GM21619 (cell line): ENCODE measurements around the gene CFAP77.

Experiments
- ATAC-seq: cut with Tn5 transposase; IDR thresholded peaks from one replicate; pipeline ENCODE4 v1.9.1; 2021; ENCODE audit not compliant: unreplicated experiment

CFAP77 gene

DNA sequence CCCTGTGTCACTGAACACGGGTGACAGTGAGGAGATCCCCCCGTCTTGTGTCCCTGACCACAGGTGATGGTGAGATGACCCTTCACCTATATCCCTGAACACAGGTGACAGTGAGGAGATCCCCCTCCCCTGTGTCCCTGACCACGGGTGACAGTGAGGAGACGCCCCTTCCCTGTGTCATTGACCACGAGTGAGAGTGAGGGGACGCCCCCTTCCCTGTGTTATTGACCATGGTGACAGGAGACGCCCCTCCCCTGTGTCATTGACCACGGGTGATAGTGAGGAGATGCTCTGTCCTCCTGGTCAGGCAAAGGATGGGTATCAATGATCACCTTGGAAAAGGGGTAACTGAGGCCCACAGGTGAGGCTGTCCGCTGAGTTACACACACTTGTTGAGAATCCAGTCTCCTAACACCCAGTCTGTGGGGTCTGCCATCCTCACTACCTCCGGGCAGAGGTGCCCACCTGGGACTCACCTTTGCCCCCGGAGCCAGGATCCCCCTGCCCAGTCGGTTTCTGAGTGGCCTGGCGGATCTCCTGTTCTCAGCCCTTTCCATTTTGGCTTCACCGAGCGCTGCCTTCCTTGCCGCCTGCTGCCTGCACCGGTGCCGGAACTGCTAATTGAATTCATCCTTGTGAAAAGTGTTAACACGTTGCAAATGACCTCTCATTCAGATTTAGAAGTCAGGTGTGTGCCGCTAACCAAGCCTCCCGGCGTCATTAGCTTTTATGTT is 104.2 kb downstream of the CFAP77 start:
- ATAC-seq: no peak

DNA sequence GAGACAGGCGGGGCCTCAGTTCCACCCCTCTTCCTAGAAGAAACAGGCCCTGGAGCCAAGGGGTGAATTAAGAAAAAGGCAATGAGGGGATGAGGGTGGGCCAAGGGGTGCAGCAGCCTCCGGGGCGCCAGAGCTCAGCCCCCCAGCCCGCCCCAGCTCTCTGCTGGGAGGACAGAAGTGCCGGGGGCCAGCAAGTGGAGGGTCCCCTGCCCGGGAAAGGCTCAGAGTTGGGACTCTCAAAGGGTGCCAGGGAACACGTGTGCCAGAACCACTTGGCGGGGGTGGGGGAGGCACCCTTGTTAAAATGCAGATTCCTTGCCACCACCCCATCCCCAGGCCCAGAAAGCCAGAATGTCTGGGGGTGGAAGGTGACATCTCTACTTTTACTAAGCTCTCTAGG is 104.8 kb downstream of the CFAP77 start:
- no peak for ATAC-seq

DNA sequence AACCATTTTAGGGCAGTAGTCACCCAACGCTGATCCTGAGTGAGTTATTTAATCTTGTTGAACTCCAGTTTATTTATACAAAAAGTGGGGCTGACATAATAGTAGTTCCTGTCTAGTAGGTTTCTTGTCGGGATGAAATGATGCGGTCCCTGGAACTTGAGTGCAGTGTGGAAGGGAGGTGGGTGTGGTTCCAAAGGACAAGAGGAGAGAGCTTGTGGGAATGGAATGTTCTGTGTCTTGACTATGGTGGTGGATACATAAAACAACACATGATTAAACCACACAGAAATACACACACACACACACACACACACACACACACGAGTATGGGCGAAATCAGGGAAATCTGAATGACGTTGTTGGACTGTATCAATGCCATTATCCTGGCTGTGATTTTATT is 106.3 kb downstream of the CFAP77 start:
- ATAC-seq: no peak

DNA sequence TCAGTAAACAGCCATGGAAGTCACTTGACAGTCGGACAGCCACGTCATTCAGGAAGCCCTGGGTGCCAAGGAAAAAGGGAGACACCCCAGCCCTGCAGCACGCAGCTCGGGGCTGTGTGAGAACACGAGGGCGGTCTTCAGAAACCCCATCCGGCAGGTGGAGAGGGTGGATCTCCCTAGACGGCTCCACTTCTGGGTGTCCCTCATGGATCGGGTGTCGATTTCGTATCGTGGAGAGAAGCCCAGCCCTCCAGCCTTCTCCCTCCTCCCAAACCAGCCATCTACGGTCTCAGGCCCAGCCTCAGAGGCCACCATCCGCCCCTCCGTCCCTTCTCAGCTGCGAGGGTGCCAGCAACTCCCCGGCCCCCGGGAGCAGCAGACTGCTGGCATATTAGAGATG is 106.9 kb downstream of the CFAP77 start:
- no peak for ATAC-seq

DNA sequence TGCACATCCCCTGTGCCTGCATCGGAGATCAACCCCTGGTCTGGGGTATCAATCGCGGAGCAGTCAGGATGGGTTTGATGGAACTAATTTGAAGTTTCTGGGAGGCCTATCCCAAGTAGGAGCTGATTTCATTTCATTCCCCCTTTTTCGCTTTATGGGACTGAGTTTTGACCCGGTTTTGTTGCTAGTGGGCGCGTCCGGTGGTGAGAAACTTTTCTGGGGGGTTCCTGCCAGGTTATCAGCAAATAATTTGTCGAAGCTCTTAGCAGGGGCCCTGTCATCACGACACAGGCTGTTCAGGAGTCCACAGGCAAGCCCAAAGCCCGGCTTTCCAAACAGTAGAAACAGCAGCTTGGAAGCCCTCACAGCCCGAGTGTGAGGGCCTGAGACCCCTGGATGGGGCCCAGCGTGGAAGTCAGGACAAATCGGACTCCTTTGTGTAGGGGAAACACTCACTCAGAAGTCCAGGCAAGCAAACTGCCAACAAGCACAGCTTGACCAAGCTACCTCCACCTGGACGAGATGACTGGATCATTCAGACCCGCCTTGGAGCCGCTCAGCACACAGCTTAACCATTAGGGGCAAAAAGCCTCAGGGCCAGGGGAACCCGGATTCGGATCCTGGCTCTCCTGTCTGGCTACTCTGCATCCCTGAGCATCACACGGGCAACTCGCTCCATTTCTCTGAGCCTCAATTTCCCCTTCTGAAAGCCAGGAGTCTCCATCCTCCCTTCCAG is 108.0 kb downstream of the CFAP77 start:
- ATAC-seq: no peak

DNA sequence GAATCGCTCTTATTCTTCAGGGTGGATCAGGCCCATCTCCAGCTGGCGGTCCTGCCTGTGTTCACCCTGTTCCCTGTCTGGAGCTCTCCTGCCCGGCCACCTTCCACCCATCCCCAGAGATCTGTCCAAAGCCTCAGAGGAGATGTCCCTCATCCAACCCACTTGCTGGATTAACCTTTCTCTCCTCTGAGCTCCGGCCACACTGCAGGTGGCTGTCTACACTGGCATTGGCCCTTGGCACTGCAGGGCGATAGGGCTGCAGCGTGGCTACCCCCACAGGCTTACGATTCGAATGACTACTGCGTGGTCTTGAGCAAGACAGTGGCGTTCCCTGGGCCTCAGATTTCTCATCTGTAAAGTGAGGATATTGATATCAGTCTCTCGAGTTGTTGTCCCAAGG is 108.6 kb downstream of the CFAP77 start:
- ATAC-seq: no peak

DNA sequence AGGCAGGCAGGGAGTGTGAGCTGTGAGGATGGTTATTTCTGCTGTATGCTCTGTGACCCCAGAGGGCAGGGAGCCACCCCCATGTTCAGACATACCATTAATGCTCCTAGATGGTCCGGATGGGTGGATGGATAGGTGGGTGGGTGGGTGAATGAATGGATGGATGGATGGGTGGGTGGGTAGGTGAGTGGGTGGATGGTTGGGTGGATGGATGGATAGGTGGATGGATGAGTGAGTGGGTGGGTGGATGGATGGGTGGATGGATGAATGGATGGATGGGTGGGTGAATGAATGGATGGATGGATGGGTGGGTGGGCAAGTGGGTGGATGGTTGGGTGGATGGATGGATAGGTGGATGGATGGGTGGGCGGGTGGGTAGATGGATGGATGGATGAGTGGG is 109.0 kb downstream of the CFAP77 start:
- ATAC-seq: no peak

DNA sequence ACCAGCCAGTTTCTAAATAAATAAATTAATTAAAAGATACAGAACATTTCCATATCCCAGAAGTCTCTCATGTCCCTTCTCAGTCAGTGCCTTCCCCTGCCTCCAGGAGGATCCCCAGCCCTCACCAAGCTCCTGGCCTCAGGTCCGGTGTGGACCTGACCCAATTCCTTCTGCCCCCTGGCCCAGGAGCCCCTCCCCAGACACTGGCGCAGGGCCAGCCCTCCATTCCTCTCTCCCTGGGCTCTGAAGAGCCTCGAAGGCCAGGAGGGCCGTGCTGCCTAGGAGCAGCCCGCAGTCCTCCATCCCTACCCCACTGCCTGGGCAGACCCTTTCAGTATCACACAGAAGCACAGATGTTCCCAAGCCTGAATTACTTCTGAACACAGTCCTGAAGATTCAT is 110.6 kb downstream of the CFAP77 start:
- no peak for ATAC-seq

DNA sequence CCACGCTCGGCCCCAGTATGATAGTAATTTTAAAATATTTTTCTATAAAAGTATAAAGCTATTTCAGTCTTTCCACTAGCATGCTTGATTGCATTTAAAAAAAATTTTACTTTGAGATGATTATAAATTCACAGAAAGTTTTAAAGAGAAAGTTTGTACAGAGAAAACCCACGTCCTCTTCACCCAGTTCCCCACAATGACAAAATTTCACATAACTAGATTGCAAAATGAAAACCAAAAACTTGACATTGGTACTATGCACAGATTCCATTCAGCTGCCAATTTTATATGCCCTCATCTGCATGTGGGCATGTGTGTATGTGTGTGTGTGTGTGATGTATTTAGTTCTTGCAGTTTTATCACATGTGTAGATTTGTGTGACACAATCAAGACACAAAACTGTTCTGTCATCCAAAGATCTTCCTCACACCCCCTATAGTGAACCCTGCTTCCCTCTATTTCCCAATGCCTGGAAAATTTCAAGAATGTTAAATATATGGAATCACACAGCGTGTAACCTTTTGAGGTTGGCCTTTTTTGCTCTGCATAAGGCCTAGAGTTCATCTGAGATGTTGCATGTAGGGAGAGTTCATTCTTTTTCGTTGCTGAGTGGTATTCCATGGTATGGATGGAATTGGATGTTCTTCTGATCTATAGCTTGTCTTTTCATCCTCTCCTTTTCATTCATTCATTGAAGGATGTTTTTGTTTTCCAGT is 115.5 kb downstream of the CFAP77 start:
- no peak for ATAC-seq

DNA sequence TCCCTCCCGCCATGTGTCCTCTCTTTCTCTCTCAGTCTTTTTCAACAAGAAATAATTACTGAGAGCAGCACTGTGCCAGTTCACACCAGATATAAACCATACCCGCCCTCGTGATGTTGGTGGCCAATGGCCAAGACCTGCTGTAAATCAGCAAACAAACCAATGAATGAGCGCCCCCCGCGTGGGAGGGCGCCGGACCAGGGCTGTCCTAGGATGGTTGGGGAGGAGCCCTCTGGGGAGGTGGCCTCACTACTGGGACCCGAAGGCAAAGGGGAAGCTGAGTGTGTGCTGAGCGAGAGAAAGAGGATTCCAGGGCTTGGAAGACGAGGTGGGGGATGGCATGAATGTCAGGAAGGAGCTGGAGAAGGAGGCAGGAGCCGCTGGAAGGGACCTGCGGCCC is 121.2 kb downstream of the CFAP77 start:
- ATAC-seq: no peak

DNA sequence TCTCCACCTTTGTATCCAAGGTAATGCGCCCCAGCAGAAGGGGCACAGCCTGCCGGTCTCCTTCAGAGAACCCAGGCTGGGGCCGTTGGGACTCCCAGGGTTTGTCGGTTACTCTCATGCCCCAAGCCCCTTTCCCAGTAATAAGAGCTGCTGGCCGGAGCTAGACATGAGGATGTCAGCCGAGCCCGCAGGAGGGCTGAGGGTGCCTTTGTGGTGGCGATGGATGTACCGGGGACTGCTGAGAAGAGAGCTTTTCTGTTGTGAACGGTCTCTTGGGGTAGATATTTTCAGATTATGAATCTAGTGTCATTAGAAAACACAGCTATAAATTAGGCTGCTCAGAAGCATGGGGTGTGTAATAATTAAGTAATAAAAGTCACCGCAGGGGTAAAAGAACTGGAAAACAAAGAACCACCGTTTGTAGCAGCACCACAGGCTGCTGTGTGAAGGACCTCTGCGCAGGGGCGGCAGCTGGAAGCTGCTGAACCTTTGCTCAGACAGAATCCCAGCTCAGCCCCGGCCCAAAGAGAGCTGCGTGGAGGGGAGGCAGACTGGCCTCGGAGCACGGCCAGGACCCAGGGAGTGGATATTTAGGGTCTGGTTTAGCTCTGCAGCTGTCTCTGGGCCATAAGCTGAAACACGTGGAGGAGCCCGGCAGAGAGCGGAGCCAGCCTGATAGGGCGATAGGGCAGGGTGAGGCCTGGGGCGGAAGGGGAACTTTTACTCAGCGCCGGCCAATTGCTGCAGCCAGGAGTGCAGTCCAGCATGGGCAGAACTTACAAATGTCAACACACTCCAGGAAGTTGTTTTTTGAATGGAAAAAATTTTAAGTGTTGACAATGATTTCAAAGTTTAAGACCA is 121.9 kb downstream of the CFAP77 start:
- ATAC-seq: no peak

DNA sequence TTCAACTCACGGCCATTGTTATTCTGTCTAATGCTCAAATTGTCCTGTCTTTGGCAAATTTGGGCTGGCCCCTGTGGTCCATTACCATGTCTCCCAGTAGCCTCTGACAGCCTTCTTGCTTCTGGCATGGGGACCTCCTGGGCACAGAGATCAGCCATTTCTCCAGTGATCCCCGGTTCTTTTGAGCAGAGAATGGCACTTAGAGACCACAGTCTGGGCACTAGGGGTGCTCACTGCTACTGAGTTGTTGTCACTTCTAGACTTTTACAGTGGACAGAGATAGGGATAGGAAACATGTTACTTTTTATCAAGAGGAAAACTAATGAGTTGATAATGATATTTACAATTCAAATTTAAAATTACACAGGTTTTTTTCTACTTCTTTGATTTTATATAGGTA is 124.8 kb downstream of the CFAP77 start:
- ATAC-seq: no peak

DNA sequence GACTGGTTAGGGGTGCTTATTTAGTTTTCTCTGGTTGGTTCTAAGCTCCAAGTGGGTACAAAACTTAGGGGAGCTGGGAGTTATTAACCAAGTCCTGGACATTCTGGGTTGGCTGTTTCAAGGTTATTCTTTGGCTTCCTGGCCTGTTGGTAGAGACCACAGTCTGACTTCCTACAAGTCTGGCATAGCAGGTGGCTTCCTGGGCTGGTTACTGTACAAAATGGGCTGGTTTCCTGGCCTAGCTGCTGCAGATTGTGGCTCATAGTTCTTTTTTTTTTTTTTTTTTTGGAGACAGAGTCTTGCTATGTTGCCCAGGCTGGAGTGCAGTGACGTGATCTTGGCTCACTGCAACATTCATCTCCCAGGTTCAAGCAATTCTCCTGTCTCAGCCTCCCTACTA is 126.1 kb downstream of the CFAP77 start:
- ATAC-seq: no peak

DNA sequence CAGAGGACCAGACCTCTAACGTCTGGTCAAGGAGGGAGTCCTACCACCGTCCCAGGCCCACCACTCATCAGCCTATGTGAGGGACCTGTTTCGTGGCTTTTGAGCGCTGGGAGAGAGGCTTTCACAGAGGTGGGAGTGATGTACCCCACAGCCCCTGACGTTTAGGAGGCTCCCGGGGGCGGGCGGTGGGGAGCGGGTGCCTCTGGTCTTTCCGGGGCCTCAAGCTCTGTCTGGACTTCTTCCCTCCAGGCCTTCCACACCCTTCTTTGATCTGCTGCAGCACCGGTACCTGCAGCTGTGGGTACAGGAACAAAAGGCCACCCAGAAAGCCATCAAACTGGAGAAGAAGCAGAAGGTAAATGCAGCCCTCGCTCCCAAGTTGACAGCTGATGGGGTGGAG is 127.3 kb downstream of the CFAP77 start:
- ATAC-seq: no peak

DNA sequence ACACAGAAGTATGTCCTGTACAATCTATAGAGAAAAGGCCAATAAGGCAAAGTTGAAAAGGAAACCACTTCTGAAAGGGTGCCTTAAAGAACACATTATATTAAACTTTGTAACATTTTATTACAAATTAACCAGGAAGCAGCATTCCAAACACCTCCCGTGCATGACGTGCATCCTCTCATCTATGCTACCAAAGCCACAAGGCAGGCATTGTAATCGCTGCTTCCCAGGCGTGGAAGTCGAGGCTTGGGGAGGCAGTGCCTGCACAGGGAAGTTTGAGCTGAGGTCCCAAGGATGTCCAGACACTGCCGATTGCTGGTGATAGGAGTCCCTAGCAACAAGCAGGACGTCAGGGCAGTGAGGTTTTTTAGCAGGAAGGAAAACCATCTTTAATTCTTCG is 128.1 kb downstream of the CFAP77 start:
- ATAC-seq: no peak

DNA sequence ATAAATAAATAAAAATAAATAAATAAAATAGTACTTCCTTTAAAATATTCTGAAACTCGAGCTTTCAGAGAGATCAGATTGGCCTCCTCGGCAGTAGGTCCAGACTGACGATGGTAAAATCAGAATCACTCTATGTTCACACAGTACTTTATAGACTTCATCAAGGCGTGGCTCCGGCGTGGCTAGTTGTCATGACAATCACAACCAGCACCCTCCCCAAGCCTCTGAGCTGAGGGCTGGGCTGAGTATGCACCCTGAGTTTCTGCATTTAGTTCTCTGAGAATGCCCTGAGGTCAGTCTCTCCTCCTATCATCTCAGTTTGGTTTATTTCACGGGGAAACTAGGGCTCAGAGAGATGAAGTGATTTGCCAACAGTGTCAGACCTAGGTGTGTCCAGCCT is 129.1 kb downstream of the CFAP77 start:
- ATAC-seq: no peak

DNA sequence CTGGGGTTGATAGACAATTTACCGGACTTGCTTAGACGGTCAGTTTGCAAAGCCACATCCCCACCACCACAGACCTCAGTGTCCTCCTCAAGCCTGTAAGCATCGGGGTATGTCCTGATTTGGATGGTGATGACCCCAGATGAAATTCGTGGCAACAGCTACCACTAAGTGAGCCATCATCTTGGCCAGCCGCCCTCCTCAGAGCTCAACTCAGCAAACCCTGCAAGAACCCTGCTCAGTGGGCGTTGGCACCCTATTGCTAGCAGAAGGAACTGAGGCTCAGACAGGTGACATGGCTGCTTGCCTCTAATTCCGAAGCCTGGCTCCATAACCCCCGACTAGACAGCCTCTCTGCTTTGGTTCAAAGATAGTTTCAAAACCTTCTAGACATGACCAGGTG is 131.0 kb downstream of the CFAP77 start:
- ATAC-seq: no peak

DNA sequence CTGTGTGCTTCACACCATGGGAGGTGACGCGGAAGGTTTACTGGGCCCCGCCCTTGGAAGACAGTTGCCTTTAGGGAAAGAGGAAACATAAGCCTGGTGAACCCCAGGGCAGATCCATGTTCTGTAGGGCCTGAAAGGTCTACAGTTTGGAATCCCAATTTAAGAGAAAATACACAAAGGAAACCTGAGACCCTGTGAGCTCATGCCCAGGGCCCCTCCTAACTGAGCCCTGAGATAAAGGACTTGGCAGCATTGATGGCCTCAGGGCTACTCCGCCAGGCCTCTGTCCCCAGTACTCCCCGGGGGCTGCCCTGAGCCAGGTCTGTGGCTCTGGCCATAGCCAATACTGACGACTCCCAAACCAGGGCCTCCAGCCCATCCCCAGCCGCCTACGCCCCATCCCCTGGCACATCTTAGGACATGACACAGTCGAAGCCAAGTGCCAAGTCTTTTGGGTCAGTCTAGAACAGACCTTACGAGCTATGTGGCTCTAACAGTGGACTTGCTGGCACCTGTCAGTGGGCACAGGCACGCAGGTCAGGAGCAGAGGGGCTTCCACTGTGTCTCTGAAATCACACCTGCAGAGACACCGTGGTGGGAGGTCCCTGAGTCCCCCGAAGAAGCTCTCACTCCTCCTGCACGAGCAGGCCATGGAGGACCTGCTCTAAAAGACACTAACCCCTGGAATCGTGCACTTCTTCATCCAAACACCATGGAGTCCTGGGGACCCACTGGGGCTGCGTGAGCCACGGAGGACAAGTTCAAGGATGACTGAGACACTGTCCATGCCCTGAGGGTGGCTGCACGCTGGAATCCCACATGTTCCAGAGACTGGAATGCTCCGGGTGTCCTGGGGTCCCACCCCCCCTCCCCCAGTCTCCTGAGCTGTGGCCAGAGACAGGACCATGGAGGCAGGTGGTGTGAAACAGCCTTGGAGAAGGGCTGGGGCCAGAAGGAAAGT is 132.1 kb downstream of the CFAP77 start:
- no peak for ATAC-seq

DNA sequence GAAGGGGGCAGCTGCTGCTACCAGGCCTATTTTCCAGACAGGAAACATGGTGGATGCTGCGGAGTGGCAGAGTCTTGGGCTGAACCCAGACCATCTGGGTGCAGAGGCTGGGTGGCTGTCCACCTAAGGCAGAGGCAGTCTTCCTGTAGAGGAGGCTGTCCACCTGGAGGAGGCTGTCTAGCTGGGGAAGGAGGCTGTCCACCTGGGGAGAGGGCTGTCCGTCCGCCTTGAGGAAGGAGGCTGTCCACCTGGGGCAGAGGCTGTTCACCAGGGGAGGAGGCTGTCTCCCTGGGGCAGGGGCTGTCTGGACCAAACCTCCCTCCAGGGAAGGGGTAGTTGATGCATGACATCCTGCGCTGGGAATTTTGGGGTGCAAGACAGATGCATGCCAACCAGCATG is 133.2 kb downstream of the CFAP77 start:
- ATAC-seq: no peak

DNA sequence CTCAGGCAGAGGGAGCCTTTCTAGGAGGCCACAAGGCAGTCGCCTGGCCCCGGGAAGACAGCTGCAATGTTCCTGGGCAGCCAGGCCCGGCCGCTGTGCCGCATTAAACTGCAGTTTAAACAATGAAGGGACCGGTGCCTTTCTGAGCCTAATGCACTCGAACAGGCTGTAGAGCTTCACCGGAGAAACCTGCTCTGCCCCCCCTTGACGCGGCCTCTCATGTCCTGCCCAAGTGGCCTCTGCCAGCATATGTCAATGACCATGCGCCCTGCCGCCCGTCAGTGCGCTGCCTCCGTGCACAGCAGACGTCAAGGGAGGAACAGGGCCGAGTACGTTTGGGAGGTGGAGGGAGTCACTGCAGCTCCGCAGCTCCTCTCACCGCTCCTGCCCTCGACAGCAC is 133.9 kb downstream of the CFAP77 start:
- no peak for ATAC-seq
